HT1080 (cell line): ENCODE measurements around the gene CACNG7. TPM values are rescaled to one million over a fixed set of nuclear protein-coding genes. Genes with fewer than 3 reads are reported as not detected.

Experiments
- DNase-seq: peaks from one replicate; pipeline ENCODE4 v3.0.0-alpha.2; 2015; ENCODE audit warnings: low read depth
- total RNA-seq: library from RNA; depleted of rRNA; stranded (reverse); fragments of >200 nt; shearing (Covaris generic); gene quantifications from 2 replicates; pipeline ENCODE4 v1.2.3, GENCODE V29; 2014

Gene CACNG7
- total RNA-seq, 1 experiment from 2014 or later, result not detected

GRCh38 chr19:53903055-53903680 is 5.9 kb upstream of the CACNG7 start:
- no peak for DNase-seq

- DNase-seq, result no peak
Observed at GRCh38 chr19:53904909-53905308, 4.2 kb upstream of the CACNG7 start.

GRCh38 chr19:53905787-53906186 is 3.3 kb upstream of the CACNG7 start:
- DNase-seq, result no peak

- no peak for DNase-seq
Observed at GRCh38 chr19:53906211-53907192, 2.6 kb upstream of the CACNG7 start.

DNA sequence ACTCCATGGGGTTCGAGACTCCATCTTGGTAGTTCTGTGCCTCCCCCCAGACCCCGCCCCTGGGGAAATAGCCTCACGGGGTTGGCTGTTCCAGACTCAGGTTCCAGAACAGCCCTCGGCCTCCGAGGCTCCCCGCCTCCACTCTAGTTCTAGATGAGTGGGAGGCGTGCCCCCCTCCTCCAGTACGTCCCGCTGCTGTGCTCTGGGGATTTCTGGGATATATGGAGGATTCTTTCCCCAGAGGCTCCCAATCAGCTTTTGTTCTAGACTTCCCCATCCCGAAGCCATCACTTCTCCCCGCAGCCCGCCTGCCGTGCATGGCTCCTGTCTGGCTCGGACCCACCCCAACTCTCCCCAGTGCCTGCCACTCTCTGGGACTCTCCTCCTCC is 1.9 kb upstream of the CACNG7 start:
- no peak for DNase-seq

GRCh38 chr19:53907690-53908089 is 1.4 kb upstream of the CACNG7 start:
- DNase-seq, result no peak

DNA sequence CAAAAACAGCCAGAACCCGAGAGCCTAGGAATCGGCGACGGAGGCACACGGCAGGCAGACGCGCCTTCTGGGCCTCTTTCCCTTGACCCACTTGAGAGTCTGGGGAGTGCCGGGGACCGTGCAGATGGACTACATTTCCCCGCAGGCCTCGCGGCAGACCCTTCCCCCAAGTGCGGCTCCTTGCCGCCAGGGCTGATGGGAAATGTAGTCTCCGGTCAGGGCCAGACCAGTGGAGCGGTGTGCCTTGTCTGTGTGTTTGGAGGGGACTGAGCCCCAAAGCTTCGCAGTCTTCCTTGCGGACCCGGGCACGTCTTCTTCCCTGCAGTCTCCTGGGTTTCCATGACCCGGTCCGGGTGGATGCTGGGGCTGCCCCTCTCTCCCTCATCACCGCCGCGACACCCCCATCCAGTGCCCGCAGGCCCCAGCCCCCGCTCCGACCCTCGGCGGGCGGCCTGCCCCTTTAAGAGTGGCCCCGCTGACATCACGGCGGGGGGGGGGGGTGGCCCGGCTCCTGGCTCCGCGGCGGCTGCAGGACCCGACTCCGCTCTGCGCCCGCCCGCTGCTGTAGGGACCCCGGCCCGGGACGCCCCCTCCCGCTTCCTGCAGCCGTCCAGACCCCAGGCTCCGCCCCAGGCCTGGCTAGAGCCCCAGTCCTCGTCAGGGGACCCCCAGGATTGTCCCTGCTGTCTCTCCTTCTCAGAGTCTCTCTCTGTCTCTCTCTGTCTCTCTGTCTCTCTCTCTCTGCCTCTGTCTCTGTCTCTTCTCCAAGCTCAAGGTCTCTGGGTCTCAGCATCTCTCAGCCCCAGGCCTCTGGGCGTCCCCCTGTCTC is 758 bp upstream of the CACNG7 start:
- peak; percentile 56 for DNase-seq

GRCh38 chr19:53909471-53910169 is 542 bp downstream of the CACNG7 start:
- DNase-seq, result no peak

DNA sequence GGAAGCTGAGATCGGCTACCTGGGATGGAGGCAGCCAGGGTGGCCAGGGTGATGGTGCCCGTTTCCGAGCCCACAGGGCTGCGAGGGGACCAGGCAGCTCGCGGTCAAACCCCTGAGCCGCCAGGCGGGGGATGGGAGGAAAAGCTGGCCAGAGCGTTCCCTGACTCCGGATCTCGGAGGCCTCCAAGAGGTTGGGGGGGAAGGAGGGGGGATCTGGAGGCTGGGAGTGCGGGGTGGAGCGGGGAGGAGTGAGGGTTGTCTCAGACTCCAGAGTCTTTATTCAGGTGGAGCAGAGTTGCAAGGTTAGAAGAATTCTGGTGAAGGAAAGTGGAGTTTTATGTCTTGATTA is 1.1 kb downstream of the CACNG7 start:
- no peak for DNase-seq

DNA sequence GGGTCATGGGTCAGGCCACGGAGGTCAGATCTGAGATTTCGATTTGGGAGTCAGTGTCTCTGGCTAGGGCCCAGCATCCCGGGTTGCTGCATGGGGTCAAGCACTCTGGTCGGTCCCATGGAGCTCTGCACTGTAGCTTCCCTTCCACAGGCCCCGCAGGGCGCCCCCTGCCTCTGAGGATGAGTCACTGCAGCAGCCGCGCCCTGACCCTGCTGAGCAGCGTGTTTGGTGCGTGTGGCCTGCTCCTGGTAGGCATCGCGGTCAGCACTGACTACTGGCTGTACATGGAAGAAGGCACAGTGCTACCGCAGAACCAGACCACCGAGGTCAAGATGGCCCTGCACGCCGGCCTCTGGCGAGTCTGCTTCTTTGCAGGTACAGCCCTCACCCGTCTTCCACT is 3.6 kb downstream of the CACNG7 start:
- no peak for DNase-seq

DNA sequence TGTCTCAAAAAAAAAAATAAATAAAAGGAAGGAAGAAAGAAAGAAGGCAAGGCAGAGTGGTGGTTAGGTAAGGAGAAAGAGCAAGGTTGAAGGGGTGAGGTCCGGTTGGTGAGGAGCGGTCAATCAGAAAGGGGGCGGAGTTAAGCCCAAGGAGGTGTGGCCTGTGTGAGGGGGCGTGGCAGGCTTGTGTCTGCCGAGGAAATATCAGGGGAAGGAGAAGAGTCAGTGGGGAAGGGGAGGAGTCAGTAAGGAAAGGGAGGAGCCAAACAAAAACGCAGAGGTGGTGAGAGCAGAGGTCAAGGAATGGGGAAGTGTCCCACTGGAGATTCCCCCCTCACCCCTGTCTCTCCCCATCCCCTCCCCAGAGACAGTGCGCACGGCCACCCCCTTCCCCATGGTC is 5.9 kb downstream of the CACNG7 start:
- DNase-seq, result no peak

GRCh38 chr19:53916004-53916403 is 6.9 kb downstream of the CACNG7 start:
- no peak for DNase-seq

DNA sequence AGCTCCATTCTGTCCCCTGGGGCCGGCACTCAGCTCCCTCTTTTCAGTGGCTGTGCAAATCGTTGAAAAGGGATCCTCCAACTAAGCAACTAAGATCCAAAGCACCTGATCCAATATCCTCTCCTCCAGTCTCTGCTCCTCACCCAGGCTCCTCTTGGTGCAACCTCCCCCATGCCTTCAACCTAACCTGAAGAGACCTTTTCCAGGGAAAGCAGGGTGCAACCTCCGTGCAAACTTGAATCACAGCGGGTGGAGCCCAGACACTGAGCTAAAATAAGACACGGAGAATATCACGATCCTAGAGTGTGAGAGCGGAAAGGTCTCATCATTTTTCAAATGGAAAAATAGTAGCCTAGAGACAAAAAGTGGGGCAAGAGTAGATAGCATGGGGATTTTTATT is 8.3 kb downstream of the CACNG7 start:
- DNase-seq, result no peak

DNA sequence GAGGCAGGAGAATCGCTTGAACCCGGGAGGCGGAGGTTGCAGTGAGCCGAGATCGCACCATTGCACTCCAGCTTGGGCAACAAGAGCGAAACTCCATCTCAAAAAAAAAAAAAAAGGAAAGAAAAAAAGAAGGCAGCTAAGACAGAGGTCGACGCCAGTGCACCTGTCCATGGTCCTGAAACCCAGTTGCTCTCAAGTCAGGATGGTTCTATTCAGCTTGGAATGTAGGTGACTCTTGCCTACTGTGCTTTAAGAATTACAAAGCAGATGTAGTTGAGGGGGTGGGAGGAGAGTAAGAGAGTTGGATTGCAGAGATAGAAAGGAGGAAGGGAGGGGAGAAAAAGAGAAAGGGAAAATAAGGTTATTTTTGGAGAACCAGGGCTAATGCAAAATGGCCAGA is 18.7 kb downstream of the CACNG7 start:
- DNase-seq, result peak; percentile 40

DNA sequence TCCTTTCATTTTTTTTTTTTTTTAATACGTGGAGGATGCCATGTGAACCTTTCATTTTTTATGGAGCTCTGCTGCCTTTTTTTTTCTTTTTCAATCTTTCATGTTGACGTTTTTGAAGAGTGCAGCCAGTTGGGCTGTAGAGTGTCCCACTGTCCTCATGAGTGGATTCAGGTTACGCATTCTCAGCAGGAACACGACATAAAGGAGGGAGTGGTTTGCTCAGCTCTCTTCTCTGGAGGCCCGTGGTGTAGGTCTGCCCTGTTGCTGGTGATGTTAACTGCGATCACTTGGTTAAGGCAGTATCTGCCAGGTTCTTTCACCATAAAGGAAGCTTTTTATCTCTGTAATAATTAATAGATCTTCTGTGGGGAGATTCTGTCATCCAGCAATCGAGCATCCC is 27.0 kb downstream of the CACNG7 start:
- no peak for DNase-seq

- no peak for DNase-seq
Observed at GRCh38 chr19:53942001-53942786, 33.1 kb downstream of the CACNG7 start.

DNA sequence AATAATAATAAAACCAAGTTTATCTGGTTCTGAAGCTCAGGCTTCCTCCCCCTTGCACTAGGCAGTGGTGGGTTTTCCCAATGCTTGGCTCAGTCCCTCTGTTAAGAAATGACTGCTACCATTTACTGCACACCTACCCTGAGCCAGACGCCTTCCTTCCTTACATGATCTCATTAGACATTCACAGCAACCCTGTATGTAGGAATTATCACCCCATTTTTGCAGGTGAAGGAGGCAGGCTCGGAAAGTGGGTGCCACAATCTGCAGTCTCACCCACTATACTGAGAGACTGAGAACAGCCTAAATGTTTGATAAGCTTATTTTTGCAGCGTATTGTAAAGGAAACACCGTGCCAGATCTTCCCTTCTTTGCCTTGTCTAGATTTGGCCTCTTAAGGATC is 35.3 kb downstream of the CACNG7 start:
- DNase-seq, result no peak

- no peak for DNase-seq
Observed at GRCh38 chr19:53944933-53945332, 35.9 kb downstream of the CACNG7 start.

DNA sequence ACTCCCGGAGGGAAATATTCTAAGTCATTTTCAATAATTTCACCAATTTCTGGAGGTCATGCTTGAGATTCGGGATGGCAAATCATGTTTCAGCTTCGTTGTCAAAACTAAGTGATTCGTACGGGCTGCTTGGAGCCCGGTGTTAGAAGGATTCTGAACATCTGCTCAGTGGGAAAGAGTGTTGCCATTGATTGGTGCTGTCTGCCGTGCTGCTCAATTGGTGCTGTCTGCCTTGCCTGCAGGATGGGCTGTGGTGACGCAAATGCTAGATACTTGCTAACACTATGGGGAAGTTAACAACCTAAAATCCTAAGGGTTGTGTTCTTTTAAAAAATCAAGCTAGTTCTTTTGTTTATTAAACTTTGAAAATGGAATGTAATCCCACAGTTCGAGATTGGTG is 36.4 kb downstream of the CACNG7 start:
- DNase-seq, result peak; percentile 47

GRCh38 chr19:53945998-53946397 is 36.9 kb downstream of the CACNG7 start:
- no peak for DNase-seq

- DNase-seq, result peak; percentile 21
Observed at GRCh38 chr19:53947624-53948023, 38.5 kb downstream of the CACNG7 start.
